K562 (cell line): ENCODE measurements around the gene LRP6. TPM values are rescaled to one million over a fixed set of nuclear protein-coding genes. Genes with fewer than 3 reads are reported as not detected.

Source experiments
- ATAC-seq: fragments of 200-7000 bp; cut with Tn5 transposase; 3 replicates; pipeline ENCODE4 v1.9.1; 2020; ENCODE audit warnings: moderate library complexity
- BruUV-seq: library from RNA; stranded (reverse); fragments of 400-500 nt; replicated peaks from 2 replicates; lab custom pipeline; 2021; lab: Mats Ljungman, UMichigan
- CTCF ChIA-PET: fragments of 300-600 bp; formaldehyde crosslinking; extraction: SDS; loops from one replicate; lab custom pipeline; 2021; ENCODE audit warnings: low intra/inter-chr PET ratio; lab: Yijun Ruan, JAX
- POLR2A ChIA-PET: fragments of 300-600, 350-650 bp; sonication (Branson Sonifier 250); formaldehyde crosslinking; extraction: SDS; loops from one replicate; lab custom pipeline; 2021; ENCODE audit warnings: antibody characterized with exemption, inconsistent platforms; lab: Yijun Ruan, JAX
- DNase-seq, 4 experiments: peaks; one replicate each; pipeline versions ENCODE4 v3.0.0 to v3.0.0-alpha.2; 2011 to 2018; ENCODE audit warnings: low spot score in 3 of 4, mixed read lengths in 3 of 4; ENCODE audit errors: extremely low read depth in 1 of 4
- FAIRE-seq: peaks from 2 replicates; lab custom pipeline; 2011; peaks lifted over from hg19 to GRCh38; lab: Jason Lieb, UNC
- H2AFZ ChIP-seq: 2 replicates; pipeline ENCODE4 v1.6.0; 2011; ENCODE audit warnings: low read depth, low read length, control low read depth, inconsistent platforms
- H3K27ac ChIP-seq: fragments of 200-600 bp; 3 replicates; pipeline ENCODE4 v1.8.0; 2011; ENCODE audit warnings: low read depth, mild to moderate bottlenecking, control low read depth, inconsistent platforms, low read length, moderate library complexity, mixed read lengths; ENCODE audit errors: extremely low read depth
- H3K27me3 ChIP-seq, 2 experiments: fragments of 300-600 bp in 1 of 2; 2 replicates in 1 of 2; 3 replicates in 1 of 2; pipeline versions ENCODE4 v1.6.0 to v1.8.0; 2011; ENCODE audit warnings: inconsistent platforms in 2 of 2, low read length in 2 of 2, mild to moderate bottlenecking in 1 of 2, mixed read lengths in 1 of 2, moderate library complexity in 1 of 2; ENCODE audit not compliant: control insufficient read depth in 2 of 2, insufficient read depth in 2 of 2
- H3K36me3 ChIP-seq: fragments of 300-600 bp; 3 replicates; pipeline ENCODE4 v1.8.0; 2011; ENCODE audit warnings: mild to moderate bottlenecking, low read length, inconsistent platforms; ENCODE audit not compliant: control insufficient read depth, insufficient read depth
- H3K4me1 ChIP-seq, 2 experiments: fragments of 200-600 bp in 1 of 2; replicated peaks in 1 of 2; 2 replicates in 1 of 2; 3 replicates in 1 of 2; pipeline versions ENCODE4 v1.5.1 to v1.8.0; 2011; ENCODE audit warnings: inconsistent platforms in 2 of 2, low read length in 2 of 2, mild to moderate bottlenecking in 1 of 2, mixed read lengths in 1 of 2, moderate library complexity in 1 of 2; ENCODE audit not compliant: control insufficient read depth in 2 of 2, insufficient read depth in 2 of 2
- H3K4me2 ChIP-seq: 2 replicates; pipeline ENCODE4 v1.6.1; 2011; ENCODE audit warnings: low read length, control low read depth, inconsistent platforms, mixed read lengths; ENCODE audit not compliant: insufficient read depth
- H3K4me3 ChIP-seq: fragments of 200-600 bp; sonication (generic), shearing (Covaris generic); 2 replicates; pipeline ENCODE4 v1.5.1; 2016; ENCODE audit warnings: control low read depth, inconsistent platforms
- H3K79me2 ChIP-seq: fragments of 200-600 bp; 3 replicates; pipeline ENCODE4 v1.8.0; 2011; ENCODE audit warnings: low read length, inconsistent platforms; ENCODE audit not compliant: control insufficient read depth, insufficient read depth
- H3K9ac ChIP-seq, 2 experiments: 2 replicates each; pipeline versions ENCODE4 v1.6.0 to v1.6.1; 2011; ENCODE audit warnings: low read depth in 2 of 2, low read length in 2 of 2, control low read depth in 1 of 2, inconsistent platforms in 1 of 2, mild to moderate bottlenecking in 1 of 2, mixed read lengths in 1 of 2; ENCODE audit not compliant: insufficient read depth in 1 of 2
- H3K9me1 ChIP-seq: one replicate; pipeline ENCODE4 v1.6.0; 2011; ENCODE audit warnings: inconsistent platforms, mild to moderate bottlenecking, low read length, moderate library complexity; ENCODE audit not compliant: control insufficient read depth, insufficient read depth
- H3K9me3 ChIP-seq: replicated peaks from 2 replicates; pipeline ENCODE4 v1.5.1; 2011; ENCODE audit warnings: low read depth, low read length, inconsistent platforms; ENCODE audit not compliant: control insufficient read depth, insufficient read depth
- H4K20me1 ChIP-seq: replicated peaks from 2 replicates; pipeline ENCODE4 v1.6.1; 2011; ENCODE audit warnings: low read length, inconsistent platforms, mixed read lengths; ENCODE audit not compliant: control insufficient read depth, insufficient read depth
- MAFG ChIP-seq: fragments of 450-650 bp; conservative IDR thresholded peaks from 2 replicates; pipeline ENCODE4 v1.6.1; 2016; ENCODE audit warnings: missing genetic modification characterization, missing compliant biosample characterization
- MAZ ChIP-seq, 2 experiments: fragments of 450-650 bp in 1 of 2; sonication (generic) in 1 of 2; formaldehyde crosslinking; IDR thresholded peaks in 1 of 2; conservative IDR thresholded peaks in 1 of 2; 2 replicates each; pipeline versions ENCODE4 v1.4.0 to v1.5.0; 2020; ENCODE audit warnings: mild to moderate bottlenecking in 1 of 2, missing genetic modification reagents in 1 of 2
- SMARCA5 ChIP-seq: fragments of 450-650 bp; IDR thresholded peaks from 2 replicates; pipeline ENCODE4 v1.6.1; 2016
- ZNF224 ChIP-seq: sonication (generic); formaldehyde crosslinking; IDR thresholded peaks from 2 replicates; pipeline ENCODE4 v1.8.0; 2022; ENCODE audit warnings: mild to moderate bottlenecking, missing genetic modification reagents
- ZNF24 ChIP-seq: fragments of 450-650 bp; IDR thresholded peaks from 2 replicates; pipeline ENCODE4 v1.6.1; 2016
- ZNF3 ChIP-seq: fragments of 250-450 bp; sonication (Bioruptor Pico); IDR thresholded peaks from 2 replicates; pipeline ENCODE4 v1.5.0; 2021; ENCODE audit warnings: mild to moderate bottlenecking, moderate library complexity
- WGBS: fragments of 100-300 bp; shearing (Covaris generic); methylation state at CpG from one replicate; pipeline ENCODE4 v1.1.6; 2016; ENCODE audit warnings: low coverage, mixed read lengths; ENCODE audit not compliant: insufficient coverage; ENCODE audit errors: missing lambda C conversion rate; 5-methylcytosine and 5-hydroxymethylcytosine counted together
- in situ Hi-C: fragments of 300-500 bp; cut with MboI; formaldehyde crosslinking; loops from 4 replicates; pipeline ENCODE4 v1.15.0; 2018; ENCODE audit warnings: inconsistent platforms, mixed read lengths
- intact Hi-C: fragments of 100-400 bp; cut with micrococcal nuclease; formaldehyde crosslinking; loops from 2 replicates; pipeline ENCODE4 v1.14.2; 2022
- polyA plus RNA-seq, 8 experiments: library from polyadenylated mRNA; depleted of rRNA in 4 of 8; stranded (reverse) in 5 of 8; unstranded in 3 of 8; fragments of >200 nt; fragmentation: Nextera tagmentation in 2 of 8; fragmentation: Illumina TruSeq in 1 of 8; extraction: Ambion mirVana in 2 of 8; extraction: Trizol in 1 of 8; gene quantifications; 2 replicates each; pipeline versions ENCODE4 v1.2.1 to v1.2.3, GENCODE V29; 2011 to 2014; ENCODE audit warnings: inconsistent platforms in 1 of 8, missing spikeins in 1 of 8
- total RNA-seq, 7 experiments: library from RNA; depleted of rRNA in 6 of 7; stranded (reverse); fragments of >200 nt in 6 of 7; fragmentation: Illumina TruSeq in 2 of 7; extraction: Trizol in 2 of 7; gene quantifications; 2 replicates each; pipeline versions ENCODE4 v1.2.1 to v1.2.3, GENCODE V29; 2011 to 2021; ENCODE audit warnings: low replicate concordance in 1 of 7
- TF ChIP-seq, protein P1 (sequence below): fragments of 250-450 bp; sonication (Bioruptor Pico); IDR thresholded peaks from 2 replicates; pipeline ENCODE4 v1.5.0; 2020; ENCODE audit warnings: mild to moderate bottlenecking, borderline replicate concordance
- TF ChIP-seq, protein P2 (sequence below): fragments of 250-450 bp; sonication (Bioruptor Pico); IDR thresholded peaks from 2 replicates; pipeline ENCODE4 v1.5.0; 2021
- TF ChIP-seq, protein P3 (sequence below): fragments of 200-600 bp; sonication (generic); IDR thresholded peaks from one replicate; pipeline ENCODE4 v1.6.1; 2012; ENCODE audit warnings: mild to moderate bottlenecking, low read depth, low read length, inconsistent platforms

Gene LRP6
- total and polyA plus RNA-seq, 9 of the 15 experiments (the other 6 are each of a cell fraction or from before 2014, with no cell fraction given) = 3.0 to 17.0 (median 10.8) TPM

DNA sequence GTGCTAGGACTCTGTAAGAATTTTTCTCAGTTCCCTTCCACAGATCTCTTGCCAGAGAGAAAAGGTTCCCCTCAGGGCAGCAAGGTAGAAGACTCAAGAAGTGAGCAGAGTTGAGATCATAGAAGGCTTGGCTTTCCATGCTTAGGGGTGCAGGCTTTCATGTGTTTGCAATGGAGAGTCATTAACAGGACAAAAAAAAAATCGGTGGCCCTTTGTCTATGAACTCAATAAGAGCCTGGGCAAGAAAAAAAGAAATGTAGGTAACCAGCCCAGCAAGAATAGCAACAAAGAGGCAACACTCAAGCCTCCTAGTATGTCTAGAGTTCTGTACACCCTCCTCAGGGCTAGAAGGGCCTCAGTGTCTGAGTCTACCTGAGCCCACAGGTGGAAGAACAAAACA, 23.4 kb upstream of the LRP6 start:
- Histone ChIP-seq H4K20me1 (no peaks in the 10 kb centered on the region), H3K27ac (no peak overlapping the region), H3K9me3 (no peaks in the 10 kb centered on the region), H2AFZ (no peak overlapping the region), H3K79me2 (no peaks in the 10 kb centered on the region), H3K27me3 (no peaks in the 10 kb centered on the region), H3K9me1 (no peaks in the 10 kb centered on the region), H3K9ac (no peak overlapping the region), H3K4me2 (no peak overlapping the region), H3K4me1 (no peaks in the 10 kb centered on the region; a peak in 1 of 5 replicates), H3K36me3 (no peaks in the 10 kb centered on the region), H3K4me3 (no peak overlapping the region)
- no peak for DNase-seq
- intact Hi-C loops (no loop called here), in situ Hi-C loops (no loop called here)
- POLR2A ChIA-PET = no interaction called here
- ATAC-seq = no peak
- no TSS peak for BruUV-seq
- no CpG with 5 or more reads among the region's 1 CpG for WGBS
- CTCF ChIA-PET = no interaction called here
- no peak for FAIRE-seq
- TF ChIP-seq MAZ (CRISPR knock-in tag; conservative IDR thresholded peaks at IDR 0.05 in 1 of 2, IDR thresholded peaks at IDR 0.05 in 1 of 2) (no peak), ZNF224 (CRISPR knock-in tag) (no peak), MAFG (tag) (no peak), ZNF3 (CRISPR knock-in tag) (no peak), ZNF24 (no peak), SMARCA5 (no peak)
- TF ChIP-seq, protein P1, sequence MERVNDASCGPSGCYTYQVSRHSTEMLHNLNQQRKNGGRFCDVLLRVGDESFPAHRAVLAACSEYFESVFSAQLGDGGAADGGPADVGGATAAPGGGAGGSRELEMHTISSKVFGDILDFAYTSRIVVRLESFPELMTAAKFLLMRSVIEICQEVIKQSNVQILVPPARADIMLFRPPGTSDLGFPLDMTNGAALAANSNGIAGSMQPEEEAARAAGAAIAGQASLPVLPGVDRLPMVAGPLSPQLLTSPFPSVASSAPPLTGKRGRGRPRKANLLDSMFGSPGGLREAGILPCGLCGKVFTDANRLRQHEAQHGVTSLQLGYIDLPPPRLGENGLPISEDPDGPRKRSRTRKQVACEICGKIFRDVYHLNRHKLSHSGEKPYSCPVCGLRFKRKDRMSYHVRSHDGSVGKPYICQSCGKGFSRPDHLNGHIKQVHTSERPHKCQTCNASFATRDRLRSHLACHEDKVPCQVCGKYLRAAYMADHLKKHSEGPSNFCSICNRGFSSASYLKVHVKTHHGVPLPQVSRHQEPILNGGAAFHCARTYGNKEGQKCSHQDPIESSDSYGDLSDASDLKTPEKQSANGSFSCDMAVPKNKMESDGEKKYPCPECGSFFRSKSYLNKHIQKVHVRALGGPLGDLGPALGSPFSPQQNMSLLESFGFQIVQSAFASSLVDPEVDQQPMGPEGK = no peak
- TF ChIP-seq, protein P2, sequence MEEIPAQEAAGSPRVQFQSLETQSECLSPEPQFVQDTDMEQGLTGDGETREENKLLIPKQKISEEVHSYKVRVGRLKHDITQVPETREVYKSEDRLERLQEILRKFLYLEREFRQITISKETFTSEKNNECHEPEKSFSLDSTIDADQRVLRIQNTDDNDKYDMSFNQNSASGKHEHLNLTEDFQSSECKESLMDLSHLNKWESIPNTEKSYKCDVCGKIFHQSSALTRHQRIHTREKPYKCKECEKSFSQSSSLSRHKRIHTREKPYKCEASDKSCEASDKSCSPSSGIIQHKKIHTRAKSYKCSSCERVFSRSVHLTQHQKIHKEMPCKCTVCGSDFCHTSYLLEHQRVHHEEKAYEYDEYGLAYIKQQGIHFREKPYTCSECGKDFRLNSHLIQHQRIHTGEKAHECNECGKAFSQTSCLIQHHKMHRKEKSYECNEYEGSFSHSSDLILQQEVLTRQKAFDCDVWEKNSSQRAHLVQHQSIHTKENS (CRISPR knock-in tag) = no peak
- TF ChIP-seq, protein P3, sequence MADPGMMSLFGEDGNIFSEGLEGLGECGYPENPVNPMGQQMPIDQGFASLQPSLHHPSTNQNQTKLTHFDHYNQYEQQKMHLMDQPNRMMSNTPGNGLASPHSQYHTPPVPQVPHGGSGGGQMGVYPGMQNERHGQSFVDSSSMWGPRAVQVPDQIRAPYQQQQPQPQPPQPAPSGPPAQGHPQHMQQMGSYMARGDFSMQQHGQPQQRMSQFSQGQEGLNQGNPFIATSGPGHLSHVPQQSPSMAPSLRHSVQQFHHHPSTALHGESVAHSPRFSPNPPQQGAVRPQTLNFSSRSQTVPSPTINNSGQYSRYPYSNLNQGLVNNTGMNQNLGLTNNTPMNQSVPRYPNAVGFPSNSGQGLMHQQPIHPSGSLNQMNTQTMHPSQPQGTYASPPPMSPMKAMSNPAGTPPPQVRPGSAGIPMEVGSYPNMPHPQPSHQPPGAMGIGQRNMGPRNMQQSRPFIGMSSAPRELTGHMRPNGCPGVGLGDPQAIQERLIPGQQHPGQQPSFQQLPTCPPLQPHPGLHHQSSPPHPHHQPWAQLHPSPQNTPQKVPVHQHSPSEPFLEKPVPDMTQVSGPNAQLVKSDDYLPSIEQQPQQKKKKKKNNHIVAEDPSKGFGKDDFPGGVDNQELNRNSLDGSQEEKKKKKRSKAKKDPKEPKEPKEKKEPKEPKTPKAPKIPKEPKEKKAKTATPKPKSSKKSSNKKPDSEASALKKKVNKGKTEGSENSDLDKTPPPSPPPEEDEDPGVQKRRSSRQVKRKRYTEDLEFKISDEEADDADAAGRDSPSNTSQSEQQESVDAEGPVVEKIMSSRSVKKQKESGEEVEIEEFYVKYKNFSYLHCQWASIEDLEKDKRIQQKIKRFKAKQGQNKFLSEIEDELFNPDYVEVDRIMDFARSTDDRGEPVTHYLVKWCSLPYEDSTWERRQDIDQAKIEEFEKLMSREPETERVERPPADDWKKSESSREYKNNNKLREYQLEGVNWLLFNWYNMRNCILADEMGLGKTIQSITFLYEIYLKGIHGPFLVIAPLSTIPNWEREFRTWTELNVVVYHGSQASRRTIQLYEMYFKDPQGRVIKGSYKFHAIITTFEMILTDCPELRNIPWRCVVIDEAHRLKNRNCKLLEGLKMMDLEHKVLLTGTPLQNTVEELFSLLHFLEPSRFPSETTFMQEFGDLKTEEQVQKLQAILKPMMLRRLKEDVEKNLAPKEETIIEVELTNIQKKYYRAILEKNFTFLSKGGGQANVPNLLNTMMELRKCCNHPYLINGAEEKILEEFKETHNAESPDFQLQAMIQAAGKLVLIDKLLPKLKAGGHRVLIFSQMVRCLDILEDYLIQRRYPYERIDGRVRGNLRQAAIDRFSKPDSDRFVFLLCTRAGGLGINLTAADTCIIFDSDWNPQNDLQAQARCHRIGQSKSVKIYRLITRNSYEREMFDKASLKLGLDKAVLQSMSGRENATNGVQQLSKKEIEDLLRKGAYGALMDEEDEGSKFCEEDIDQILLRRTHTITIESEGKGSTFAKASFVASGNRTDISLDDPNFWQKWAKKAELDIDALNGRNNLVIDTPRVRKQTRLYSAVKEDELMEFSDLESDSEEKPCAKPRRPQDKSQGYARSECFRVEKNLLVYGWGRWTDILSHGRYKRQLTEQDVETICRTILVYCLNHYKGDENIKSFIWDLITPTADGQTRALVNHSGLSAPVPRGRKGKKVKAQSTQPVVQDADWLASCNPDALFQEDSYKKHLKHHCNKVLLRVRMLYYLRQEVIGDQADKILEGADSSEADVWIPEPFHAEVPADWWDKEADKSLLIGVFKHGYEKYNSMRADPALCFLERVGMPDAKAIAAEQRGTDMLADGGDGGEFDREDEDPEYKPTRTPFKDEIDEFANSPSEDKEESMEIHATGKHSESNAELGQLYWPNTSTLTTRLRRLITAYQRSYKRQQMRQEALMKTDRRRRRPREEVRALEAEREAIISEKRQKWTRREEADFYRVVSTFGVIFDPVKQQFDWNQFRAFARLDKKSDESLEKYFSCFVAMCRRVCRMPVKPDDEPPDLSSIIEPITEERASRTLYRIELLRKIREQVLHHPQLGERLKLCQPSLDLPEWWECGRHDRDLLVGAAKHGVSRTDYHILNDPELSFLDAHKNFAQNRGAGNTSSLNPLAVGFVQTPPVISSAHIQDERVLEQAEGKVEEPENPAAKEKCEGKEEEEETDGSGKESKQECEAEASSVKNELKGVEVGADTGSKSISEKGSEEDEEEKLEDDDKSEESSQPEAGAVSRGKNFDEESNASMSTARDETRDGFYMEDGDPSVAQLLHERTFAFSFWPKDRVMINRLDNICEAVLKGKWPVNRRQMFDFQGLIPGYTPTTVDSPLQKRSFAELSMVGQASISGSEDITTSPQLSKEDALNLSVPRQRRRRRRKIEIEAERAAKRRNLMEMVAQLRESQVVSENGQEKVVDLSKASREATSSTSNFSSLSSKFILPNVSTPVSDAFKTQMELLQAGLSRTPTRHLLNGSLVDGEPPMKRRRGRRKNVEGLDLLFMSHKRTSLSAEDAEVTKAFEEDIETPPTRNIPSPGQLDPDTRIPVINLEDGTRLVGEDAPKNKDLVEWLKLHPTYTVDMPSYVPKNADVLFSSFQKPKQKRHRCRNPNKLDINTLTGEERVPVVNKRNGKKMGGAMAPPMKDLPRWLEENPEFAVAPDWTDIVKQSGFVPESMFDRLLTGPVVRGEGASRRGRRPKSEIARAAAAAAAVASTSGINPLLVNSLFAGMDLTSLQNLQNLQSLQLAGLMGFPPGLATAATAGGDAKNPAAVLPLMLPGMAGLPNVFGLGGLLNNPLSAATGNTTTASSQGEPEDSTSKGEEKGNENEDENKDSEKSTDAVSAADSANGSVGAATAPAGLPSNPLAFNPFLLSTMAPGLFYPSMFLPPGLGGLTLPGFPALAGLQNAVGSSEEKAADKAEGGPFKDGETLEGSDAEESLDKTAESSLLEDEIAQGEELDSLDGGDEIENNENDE = no peak
